ENCODE results near the gene SSH2.
"Not testable (repeated sequence)": the region's sequence is repeated elsewhere in the genome, so short reads cannot be mapped to it uniquely, and the experiment has no call there.

The SSH2 gene

GRCh38 chr17:29665481-29665810 is 264.6 kb downstream of the SSH2 start:
- DNase-seq (ENCODE audit: low read depth in 2 of 2): no peak

- no peak for DNase-seq (ENCODE audit: low read depth in 2 of 2)
Measured at GRCh38 chr17:29664743-29665480, 265.1 kb downstream of the SSH2 start.

GRCh38 chr17:29663155-29663554 is 266.9 kb downstream of the SSH2 start:
- no peak for DNase-seq (ENCODE audit: low read depth in 2 of 2)

- no peak for DNase-seq (ENCODE audit: low read depth in 2 of 2)
Measured at GRCh38 chr17:29661213-29661612, 268.8 kb downstream of the SSH2 start.

- DNase-seq (ENCODE audit: low read depth in 2 of 2): no peak
Measured at GRCh38 chr17:29659155-29659554, 270.9 kb downstream of the SSH2 start.

- DNase-seq (ENCODE audit: low read depth in 2 of 2): no peak
Measured at GRCh38 chr17:29655323-29655722, 274.7 kb downstream of the SSH2 start.

- DNase-seq (ENCODE audit: low read depth in 2 of 2): no peak
Measured at GRCh38 chr17:29653995-29654714, 275.9 kb downstream of the SSH2 start.

- no peak for DNase-seq (ENCODE audit: low read depth in 2 of 2)
Measured at GRCh38 chr17:29652976-29653375, 277.1 kb downstream of the SSH2 start.

- DNase-seq (ENCODE audit: low read depth in 2 of 2): not testable (repeated sequence)
Measured at GRCh38 chr17:29651913-29652312, 278.1 kb downstream of the SSH2 start.

- DNase-seq (ENCODE audit: low read depth in 2 of 2): no peak
Measured at GRCh38 chr17:29650396-29650795, 279.6 kb downstream of the SSH2 start.

- DNase-seq (ENCODE audit: low read depth in 2 of 2): no peak
Measured at GRCh38 chr17:29649359-29649758, 280.7 kb downstream of the SSH2 start.

- no peak for DNase-seq (ENCODE audit: low read depth in 2 of 2)
Measured at GRCh38 chr17:29648005-29648404, 282.0 kb downstream of the SSH2 start.

- DNase-seq (ENCODE audit: low read depth in 2 of 2): no peak
Measured at GRCh38 chr17:29645515-29646051, 284.4 kb downstream of the SSH2 start.

GRCh38 chr17:29643817-29644160 is 286.2 kb downstream of the SSH2 start:
- no peak for DNase-seq (ENCODE audit: low read depth in 2 of 2)

- DNase-seq (ENCODE audit: low read depth in 2 of 2): no peak
Measured at GRCh38 chr17:29642171-29642611, 287.8 kb downstream of the SSH2 start.

- no peak for DNase-seq (ENCODE audit: low read depth in 2 of 2)
Measured at GRCh38 chr17:29640981-29641642, 288.9 kb downstream of the SSH2 start.

GRCh38 chr17:29640413-29640812 is 289.6 kb downstream of the SSH2 start:
- DNase-seq (ENCODE audit: low read depth in 2 of 2): no peak

GRCh38 chr17:29633886-29634285 is 296.1 kb downstream of the SSH2 start:
- no peak for DNase-seq (ENCODE audit: low read depth in 2 of 2)

- DNase-seq (ENCODE audit: low read depth in 2 of 2): no peak
Measured at GRCh38 chr17:29630630-29631193, 299.3 kb downstream of the SSH2 start.

GRCh38 chr17:29629839-29630238 is 300.2 kb downstream of the SSH2 start:
- DNase-seq (ENCODE audit: low read depth in 2 of 2): no peak

- no peak for DNase-seq (ENCODE audit: low read depth in 2 of 2)
Measured at GRCh38 chr17:29628644-29629043, 301.4 kb downstream of the SSH2 start.

- DNase-seq (ENCODE audit: low read depth in 2 of 2): no peak
Measured at GRCh38 chr17:29627951-29628350, 302.1 kb downstream of the SSH2 start.
